Left ventricle myocardium inferior (tissue), 1 donor: ENCODE data around the gene TMEM60. TPM values are rescaled to one million over a fixed set of nuclear protein-coding genes. Genes with fewer than 3 reads are reported as not detected.

Experiments
- DNase-seq: peaks from one replicate; pipeline ENCODE4 v3.0.0-alpha.2; 2020
- H3K27ac ChIP-seq: fragments of 200-600 bp; replicated peaks from 2 replicates; pipeline ENCODE4 v1.8.0; 2021
- H3K27me3 ChIP-seq: fragments of 200-600 bp; 2 replicates; pipeline ENCODE4 v1.8.0; 2021; ENCODE audit warnings: low read depth
- H3K36me3 ChIP-seq: fragments of 200-600 bp; 2 replicates; pipeline ENCODE4 v1.8.0; 2021
- H3K4me1 ChIP-seq: fragments of 200-600 bp; 2 replicates; pipeline ENCODE4 v1.8.0; 2021
- H3K4me3 ChIP-seq: fragments of 200-600 bp; 2 replicates; pipeline ENCODE4 v1.8.0; 2021; ENCODE audit warnings: mild to moderate bottlenecking, moderate library complexity
- H3K9me3 ChIP-seq: fragments of 200-600 bp; replicated peaks from 2 replicates; pipeline ENCODE4 v1.8.0; 2021
- CTCF ChIP-seq: fragments of 200-600 bp; IDR thresholded peaks from 2 replicates; pipeline ENCODE4 v1.8.0; 2021; ENCODE audit warnings: antibody characterized with exemption, mild to moderate bottlenecking, borderline replicate concordance
- intact Hi-C: fragments of 100-400 bp; cut with micrococcal nuclease; formaldehyde crosslinking; loops from one replicate; pipeline ENCODE4 v1.11.0; 2022
- total RNA-seq: library from RNA; stranded (reverse); fragmentation: NEBNext Ultra II Directional; extraction: Animal tissue kit (Norgen Biotek cat#: 25700); gene quantifications from one replicate; pipeline ENCODE4 v1.2.1, GENCODE V29; 2021
- donor health status: DM: no; HTN: yes; CAD: no; lungs with severe emphysema.

Gene TMEM60
- total RNA-seq, 1 donor from 2014 or later, result 8.2 TPM

- Histone ChIP-seq H3K4me3 (no peak overlapping the region), H3K27me3 (no peaks in the 10 kb centered on the region), H3K27ac (no peak overlapping the region), H3K36me3 (no peaks in the 10 kb centered on the region), H3K4me1 (peaks cover 32% of the 10 kb centered on the region), H3K9me3 (peaks cover 11% of the 10 kb centered on the region)
- intact Hi-C loops, result no loop called here
- TF ChIP-seq CTCF, result no peak
- DNase-seq, result no peak
Measured at GRCh38 chr7:77830649-77831355, 32.6 kb upstream of the TMEM60 start.

- Histone ChIP-seq H3K9me3 (peaks cover 21% of the 10 kb centered on the region), H3K27ac (no peak overlapping the region), H3K4me3 (no peak overlapping the region), H3K27me3 (no peaks in the 10 kb centered on the region), H3K4me1 (peaks cover 27% of the 10 kb centered on the region), H3K36me3 (no peaks in the 10 kb centered on the region)
- no peak for DNase-seq
- no peak for TF ChIP-seq CTCF
- intact Hi-C loops, result no loop called here
Measured at GRCh38 chr7:77827999-77828398, 29.8 kb upstream of the TMEM60 start.

- no peak overlapping the region for H3K4me3 ChIP-seq
- DNase-seq, result no peak
- no peak overlapping the region for H3K27ac ChIP-seq
- intact Hi-C loops, result no loop called here
- H3K9me3 ChIP-seq, result peaks cover 34% of the 10 kb centered on the region
- no peak for TF ChIP-seq CTCF
- H3K4me1 ChIP-seq, result peaks cover 27% of the 10 kb centered on the region
- H3K36me3 ChIP-seq, result peaks cover under 1% of the 10 kb centered on the region
- no peaks in the 10 kb centered on the region for H3K27me3 ChIP-seq
Measured at GRCh38 chr7:77826300-77826699, 28.1 kb upstream of the TMEM60 start.

- no peaks in the 10 kb centered on the region for H3K27me3 ChIP-seq
- peaks cover 12% of the 10 kb centered on the region for H3K36me3 ChIP-seq
- no peak overlapping the region for H3K27ac ChIP-seq
- intact Hi-C loops, result no loop called here
- H3K4me1 ChIP-seq, result peaks cover 15% of the 10 kb centered on the region
- H3K4me3 ChIP-seq, result no peak overlapping the region
- no peak for DNase-seq
- peaks cover 46% of the 10 kb centered on the region for H3K9me3 ChIP-seq
- TF ChIP-seq CTCF, result no peak
Measured at GRCh38 chr7:77825131-77825530, 26.9 kb upstream of the TMEM60 start.

GRCh38 chr7:77824636-77825035 is 26.4 kb upstream of the TMEM60 start:
- no peaks in the 10 kb centered on the region for H3K27me3 ChIP-seq
- intact Hi-C loops, result no loop called here
- peaks cover 51% of the 10 kb centered on the region for H3K9me3 ChIP-seq
- peaks cover 16% of the 10 kb centered on the region for H3K36me3 ChIP-seq
- TF ChIP-seq CTCF, result no peak
- peak overlapping the region; percentile 10 for H3K27ac ChIP-seq
- H3K4me3 ChIP-seq, result no peak overlapping the region
- peaks cover 12% of the 10 kb centered on the region for H3K4me1 ChIP-seq
- DNase-seq, result no peak
